Vagina (tissue), 2 donors: ENCODE measurements around the gene SULF2. TPM values are rescaled to one million over a fixed set of nuclear protein-coding genes. Genes with fewer than 3 reads are reported as not detected.

Experiments
- DNase-seq, 2 donors: peaks; one replicate each; pipeline ENCODE4 v3.0.0-alpha.2; 2017; ENCODE audit errors: extremely low spot score in 2 of 2
- H3K27ac ChIP-seq: fragments of 200-600 bp; sonication (generic); one replicate; pipeline ENCODE4 v1.5.1; 2019
- H3K27me3 ChIP-seq: fragments of 200-600 bp; sonication (generic); one replicate; pipeline ENCODE4 v1.5.1; 2019
- H3K36me3 ChIP-seq, 2 donors: fragments of 200-600 bp; sonication (generic); one replicate each; pipeline ENCODE4 v1.5.1; 2017 to 2019
- H3K4me1 ChIP-seq: fragments of 200-600 bp; sonication (generic); one replicate; pipeline ENCODE4 v1.5.1; 2019
- H3K4me3 ChIP-seq, 2 donors: fragments of 200-600 bp; sonication (generic); 1 replicate in 1 of 2; 2 replicates in 1 of 2; pipeline ENCODE4 v1.5.1; 2016 to 2019
- H3K9me3 ChIP-seq: fragments of 200-600 bp; sonication (generic); one replicate; pipeline ENCODE4 v1.5.1; 2019
- CTCF ChIP-seq, 3 experiments: fragments of 450-650 bp in 2 of 3; fragments of 200-600 bp in 1 of 3; sonication (generic) in 1 of 3; IDR thresholded peaks; one replicate each; pipeline ENCODE4 v1.5.1; 2017 to 2019; ENCODE audit warnings: antibody characterized with exemption in 3 of 3, mild to moderate bottlenecking in 2 of 3, moderate library complexity in 2 of 3
- POLR2A ChIP-seq, 2 donors: fragments of 450-650 bp; IDR thresholded peaks; one replicate each; pipeline ENCODE4 v1.6.1; 2017; ENCODE audit warnings: antibody characterized with exemption in 2 of 2, mild to moderate bottlenecking in 2 of 2, moderate library complexity in 2 of 2
- POLR2AphosphoS5 ChIP-seq, 2 donors: sonication (generic); formaldehyde crosslinking; IDR thresholded peaks; one replicate each; pipeline ENCODE4 v1.9.0; 2017; ENCODE audit warnings: antibody characterized with exemption in 2 of 2, mild to moderate bottlenecking in 2 of 2, low read depth in 1 of 2; ENCODE audit not compliant: insufficient read depth in 1 of 2
- intact Hi-C: fragments of 100-400 bp; cut with DNase I; formaldehyde crosslinking; loops from one replicate; pipeline ENCODE4 v1.15.1; 2023
- total RNA-seq: library from RNA; depleted of rRNA; stranded (reverse); fragments of >200 nt; gene quantifications from one replicate; pipeline ENCODE4 v1.2.3, GENCODE V29; 2016

SULF2 gene
- total RNA-seq, 1 donor from 2014 or later, result 157 TPM

- no peaks in the 10 kb centered on the region for H3K27me3 ChIP-seq
- H3K27ac ChIP-seq, result no peak overlapping the region
- TF ChIP-seq POLR2AphosphoS5 (IDR thresholded peaks at IDR 0.05; ENCODE audit: insufficient read depth in 1 of 2, low read depth in 1 of 2), result no peak
- no peak for TF ChIP-seq CTCF (IDR thresholded peaks at IDR 0.05)
- H3K36me3 ChIP-seq, result peaks cover 0 to 45% of the 10 kb centered on the region in 2 donors
- no peaks in the 10 kb centered on the region for H3K4me1 ChIP-seq
- H3K4me3 ChIP-seq, result no peak overlapping the region
- no peaks in the 10 kb centered on the region for H3K9me3 ChIP-seq
- DNase-seq, result no peak
- intact Hi-C loops, result no loop called here
Measured at GRCh38 chr20:47645632-47646031, 139.6 kb downstream of the SULF2 start.

- DNase-seq, result no peak
- H3K9me3 ChIP-seq, result no peaks in the 10 kb centered on the region
- H3K27ac ChIP-seq, result no peak overlapping the region
- H3K4me1 ChIP-seq, result no peaks in the 10 kb centered on the region
- H3K4me3 ChIP-seq, result no peak overlapping the region
- TF ChIP-seq POLR2A (IDR thresholded peaks at IDR 0.05), result no peak
- TF ChIP-seq POLR2AphosphoS5 (IDR thresholded peaks at IDR 0.05; ENCODE audit: insufficient read depth in 1 of 2, low read depth in 1 of 2), result no peak
- no peak for TF ChIP-seq CTCF (IDR thresholded peaks at IDR 0.05)
- peaks cover 0 to 46% of the 10 kb centered on the region in 2 donors for H3K36me3 ChIP-seq
- intact Hi-C loops, result no loop called here
- no peaks in the 10 kb centered on the region for H3K27me3 ChIP-seq
Measured at GRCh38 chr20:47642624-47643023, 142.7 kb downstream of the SULF2 start.

- no peak for DNase-seq
- TF ChIP-seq CTCF (IDR thresholded peaks at IDR 0.05), result no peak
- TF ChIP-seq POLR2AphosphoS5 (IDR thresholded peaks at IDR 0.05; ENCODE audit: insufficient read depth in 1 of 2, low read depth in 1 of 2), result no peak
- TF ChIP-seq POLR2A (IDR thresholded peaks at IDR 0.05), result no peak
- Histone ChIP-seq H3K4me3 (no peak overlapping the region), H3K4me1 (no peaks in the 10 kb centered on the region), H3K27me3 (no peaks in the 10 kb centered on the region), H3K27ac (no peak overlapping the region), H3K9me3 (no peaks in the 10 kb centered on the region), H3K36me3 (peaks cover 0 to 48% of the 10 kb centered on the region in 2 donors)
- intact Hi-C loops, result no loop called here
Measured at GRCh38 chr20:47642118-47642517, 143.2 kb downstream of the SULF2 start.

- intact Hi-C loops, result no loop called here
- H3K9me3 ChIP-seq, result no peaks in the 10 kb centered on the region
- H3K4me3 ChIP-seq, result no peak overlapping the region
- DNase-seq, result no peak
- no peak overlapping the region for H3K27ac ChIP-seq
- H3K4me1 ChIP-seq, result no peaks in the 10 kb centered on the region
- H3K36me3 ChIP-seq, result peaks cover 0 to 70% of the 10 kb centered on the region in 2 donors
- TF ChIP-seq POLR2AphosphoS5 (IDR thresholded peaks at IDR 0.05; ENCODE audit: insufficient read depth in 1 of 2, low read depth in 1 of 2) (no peak), POLR2A (IDR thresholded peaks at IDR 0.05) (no peak), CTCF (IDR thresholded peaks at IDR 0.05) (no peak)
- no peaks in the 10 kb centered on the region for H3K27me3 ChIP-seq
Measured at GRCh38 chr20:47638851-47639250, 146.4 kb downstream of the SULF2 start.

- TF ChIP-seq POLR2A (IDR thresholded peaks at IDR 0.05), result no peak
- TF ChIP-seq POLR2AphosphoS5 (IDR thresholded peaks at IDR 0.05; ENCODE audit: insufficient read depth in 1 of 2, low read depth in 1 of 2), result no peak
- no peak for TF ChIP-seq CTCF (IDR thresholded peaks at IDR 0.05)
- Histone ChIP-seq H3K27me3 (no peaks in the 10 kb centered on the region), H3K9me3 (no peaks in the 10 kb centered on the region), H3K27ac (no peak overlapping the region), H3K4me3 (no peak overlapping the region), H3K4me1 (no peaks in the 10 kb centered on the region), H3K36me3 (peaks cover 0 to 55% of the 10 kb centered on the region in 2 donors)
- DNase-seq, result no peak
- intact Hi-C loops, result no loop called here
Measured at GRCh38 chr20:47635256-47635655, 150.0 kb downstream of the SULF2 start.
